HG02973 (cell line): ENCODE data around the gene ACOX1.

Experiments used
- ATAC-seq: cut with Tn5 transposase; IDR thresholded peaks from one replicate; pipeline ENCODE4 v1.9.1; 2021; ENCODE audit warnings: moderate library complexity; ENCODE audit not compliant: unreplicated experiment

The ACOX1 gene

DNA sequence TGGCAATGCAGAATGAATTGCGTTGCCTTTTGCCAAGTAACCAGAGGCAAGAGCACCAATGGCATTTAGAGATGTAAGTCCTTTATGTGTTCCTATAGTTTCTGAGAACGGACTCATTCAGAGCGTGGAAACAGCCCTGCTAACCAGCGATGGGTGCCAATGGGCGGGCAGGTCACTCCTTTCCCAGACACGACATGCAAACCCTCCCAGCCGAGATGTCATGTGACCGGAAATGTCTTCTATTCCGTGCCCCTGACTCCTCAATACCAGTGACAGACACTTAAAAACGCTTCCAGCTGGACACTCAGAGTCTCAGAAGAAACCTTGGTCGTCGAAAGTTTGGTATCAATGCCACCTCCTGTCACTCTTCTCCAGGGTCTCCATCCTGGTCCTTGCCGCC, 41.3 kb downstream of the ACOX1 start:
- no peak for ATAC-seq

DNA sequence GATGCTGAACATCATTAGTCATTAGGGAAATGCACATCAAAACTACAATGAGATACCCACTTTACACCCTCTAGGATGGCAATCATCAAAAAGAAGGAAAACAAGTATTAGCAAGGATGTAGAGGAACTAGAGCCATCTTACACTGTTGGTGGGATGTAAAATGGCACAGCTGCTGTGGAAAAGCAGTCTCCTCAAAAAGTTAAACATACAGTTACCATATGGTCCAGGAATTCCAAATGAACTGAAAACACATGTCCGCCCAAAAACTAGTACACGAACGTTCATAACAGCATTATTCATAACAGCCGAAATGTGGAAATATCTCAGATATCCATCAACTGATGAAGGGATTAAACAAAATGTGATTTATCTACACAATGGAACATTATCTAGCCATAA, 45.2 kb downstream of the ACOX1 start:
- ATAC-seq = no peak

GRCh38 chr17:75932852-75933251, 46.1 kb downstream of the ACOX1 start:
- no peak for ATAC-seq

- ATAC-seq = no peak
Measured at GRCh38 chr17:75931062-75931461, 47.9 kb downstream of the ACOX1 start.

- no peak for ATAC-seq
Measured at GRCh38 chr17:75927286-75927922, 51.6 kb downstream of the ACOX1 start.

DNA sequence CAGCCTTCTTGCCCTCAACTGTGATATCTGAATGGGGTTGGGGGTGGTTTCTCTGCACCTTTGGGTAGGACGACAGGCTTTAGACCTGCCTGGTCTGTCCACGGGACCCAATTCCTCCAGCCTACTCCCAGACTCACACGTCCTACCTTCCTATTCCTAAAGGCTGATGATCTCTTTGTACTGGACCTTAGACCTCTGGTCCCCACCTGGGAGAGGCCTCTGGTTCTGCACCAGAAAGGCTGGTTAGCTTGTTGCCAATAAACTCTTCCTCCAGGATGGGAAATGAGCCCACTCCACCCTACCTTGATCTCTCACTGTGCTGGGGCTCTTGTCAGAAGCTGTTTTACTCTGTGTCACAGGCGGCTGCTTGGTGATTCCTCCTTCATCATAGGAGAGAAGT, 52.5 kb downstream of the ACOX1 start:
- ATAC-seq = no peak

DNA sequence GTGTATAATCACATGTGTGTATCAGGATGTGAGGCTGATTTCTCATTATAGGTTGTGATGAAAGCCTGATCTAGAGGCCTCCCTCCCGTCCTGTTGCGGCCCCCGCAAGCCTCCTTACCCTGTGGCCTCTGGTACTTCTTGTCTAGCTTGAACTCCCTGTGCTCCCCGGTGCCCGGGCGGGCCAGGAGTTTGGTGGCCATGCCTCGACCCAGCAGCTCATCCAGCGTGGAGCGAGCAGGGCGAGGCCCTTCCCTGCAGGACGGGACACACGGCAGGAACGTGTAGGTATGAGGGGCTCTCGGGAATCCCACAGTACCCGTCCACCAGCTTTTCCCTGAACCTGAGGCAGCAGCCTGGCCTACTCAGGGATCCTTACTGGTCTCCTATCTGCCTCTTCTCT, 53.1 kb downstream of the ACOX1 start:
- ATAC-seq = no peak

- no peak for ATAC-seq
Measured at GRCh38 chr17:75925103-75925502, 53.9 kb downstream of the ACOX1 start.

DNA sequence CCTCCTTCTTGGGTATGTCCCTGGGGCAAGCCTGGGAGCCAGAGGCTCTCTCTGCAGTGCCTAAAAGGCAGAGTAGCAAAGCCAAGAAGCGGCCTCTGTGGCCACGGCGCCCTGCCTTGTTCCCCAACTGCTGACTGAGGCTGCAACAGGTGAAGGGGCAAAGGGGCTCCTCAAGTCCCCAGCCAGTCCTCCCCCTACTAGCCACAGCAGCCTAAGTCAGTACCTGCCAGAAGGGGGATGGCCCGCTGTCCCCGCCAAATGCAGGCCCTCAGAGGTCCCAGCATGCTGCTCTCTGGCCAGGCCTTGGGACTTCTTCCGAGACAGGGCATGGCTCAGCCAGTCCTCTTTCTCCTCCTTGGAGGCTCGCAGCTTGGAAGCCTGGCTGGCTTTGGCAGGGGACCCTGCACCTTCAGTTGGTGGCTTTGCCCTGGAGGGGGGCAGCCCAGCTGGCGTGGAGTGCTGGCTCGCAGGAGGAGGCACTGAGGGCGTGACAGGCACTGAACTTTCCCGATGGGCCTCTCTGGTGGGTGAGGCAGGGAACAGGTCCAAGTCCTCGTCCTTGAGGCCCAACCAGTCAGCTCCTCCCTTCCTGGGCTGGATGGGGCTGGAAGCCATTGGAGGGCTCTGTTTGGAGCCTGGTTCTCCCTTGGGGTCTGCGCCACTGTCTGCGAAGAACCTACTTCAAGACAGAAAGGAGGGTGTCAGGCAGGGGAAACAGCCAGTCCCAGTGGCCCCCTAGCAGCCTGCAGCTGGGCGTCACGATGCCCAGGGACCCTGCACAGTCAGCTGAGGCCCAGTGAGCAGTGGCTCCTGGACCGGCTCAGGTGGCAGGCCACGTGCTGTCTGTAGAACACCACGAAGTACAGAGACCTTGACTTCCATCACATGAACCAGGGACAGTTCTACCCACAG, 55.7 kb downstream of the ACOX1 start:
- ATAC-seq = no peak

DNA sequence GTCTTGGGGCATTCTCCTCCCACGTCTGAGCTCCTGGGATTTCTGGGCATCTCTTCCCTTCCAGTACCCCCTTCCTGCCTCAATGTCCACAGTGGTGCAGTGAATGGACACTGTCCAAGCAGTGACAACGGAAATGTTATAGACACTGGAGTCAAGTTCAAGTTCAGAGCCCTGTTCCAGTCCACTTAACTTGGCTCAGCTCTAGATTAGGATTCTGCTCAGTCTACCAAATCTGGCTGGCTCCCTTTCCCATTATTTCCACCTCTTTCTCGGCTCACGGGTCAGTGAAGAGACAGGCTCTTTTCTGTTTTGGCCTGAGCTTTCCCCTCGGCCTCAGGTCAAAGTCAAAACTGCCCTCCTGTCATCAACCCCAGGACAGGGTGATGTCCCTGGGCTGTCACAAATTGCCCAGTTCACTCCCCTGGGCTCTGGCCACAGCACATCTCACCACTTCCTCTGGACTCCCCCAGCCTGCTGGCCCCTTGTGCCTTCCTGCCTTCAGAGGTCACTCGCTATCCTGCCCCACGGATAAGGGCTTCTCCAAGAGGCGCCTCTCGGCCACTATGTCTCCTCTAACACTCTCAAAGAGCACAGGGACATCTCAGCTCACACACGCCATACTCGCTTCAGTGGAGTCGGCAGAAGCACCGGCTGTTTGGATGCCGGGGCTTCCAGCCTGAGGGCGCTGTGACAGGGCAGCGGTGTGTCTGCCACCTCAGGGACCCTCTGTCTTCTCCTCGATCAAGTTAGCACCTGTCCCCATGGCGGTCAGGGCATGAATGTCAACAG, 56.6 kb downstream of the ACOX1 start:
- ATAC-seq = no peak

DNA sequence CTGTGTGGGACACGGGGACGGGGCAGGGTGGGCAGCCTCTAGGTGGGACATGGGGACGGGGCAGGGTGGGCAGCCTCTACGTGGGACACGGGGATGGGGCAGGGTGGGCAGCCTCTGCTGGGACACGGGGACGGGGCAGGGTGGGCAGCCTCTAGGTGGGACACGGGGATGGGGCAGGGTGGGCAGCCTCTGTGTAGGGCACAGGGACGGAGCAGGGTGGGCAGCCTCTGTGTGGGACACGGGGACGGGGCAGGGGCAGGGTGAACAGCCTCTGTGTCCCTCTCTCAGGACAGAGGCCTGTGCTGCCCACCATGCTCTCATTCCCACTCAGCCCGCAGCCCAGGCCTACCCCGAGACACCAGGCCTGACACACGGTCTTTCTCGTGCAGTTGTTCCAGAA, 57.4 kb downstream of the ACOX1 start:
- ATAC-seq = no peak

- ATAC-seq = no peak
Measured at GRCh38 chr17:75920045-75920560, 58.9 kb downstream of the ACOX1 start.

DNA sequence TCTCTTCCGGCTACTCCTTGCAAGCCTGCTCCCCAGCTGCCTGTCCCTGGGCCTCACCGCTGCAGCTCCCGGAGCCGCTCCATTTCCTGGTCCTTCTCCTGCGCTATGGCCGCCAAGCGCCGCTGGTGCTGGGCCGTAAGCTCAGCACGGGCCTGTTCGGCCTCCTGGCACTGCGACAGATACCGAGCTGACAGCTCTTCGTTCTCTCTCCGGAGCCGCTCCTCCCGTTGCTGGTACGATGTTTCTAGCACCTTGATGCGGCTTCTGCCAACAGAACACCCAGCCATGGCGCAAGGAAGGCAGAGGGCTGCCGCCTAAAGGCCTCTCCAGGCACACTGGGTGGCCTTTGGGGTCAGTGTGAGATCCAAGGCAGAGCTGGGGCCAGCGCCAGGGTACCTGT, 59.4 kb downstream of the ACOX1 start:
- ATAC-seq = no peak

- no peak for ATAC-seq
Measured at GRCh38 chr17:75917917-75918445, 61.0 kb downstream of the ACOX1 start.

- no peak for ATAC-seq
Measured at GRCh38 chr17:75917141-75917916, 61.6 kb downstream of the ACOX1 start.

DNA sequence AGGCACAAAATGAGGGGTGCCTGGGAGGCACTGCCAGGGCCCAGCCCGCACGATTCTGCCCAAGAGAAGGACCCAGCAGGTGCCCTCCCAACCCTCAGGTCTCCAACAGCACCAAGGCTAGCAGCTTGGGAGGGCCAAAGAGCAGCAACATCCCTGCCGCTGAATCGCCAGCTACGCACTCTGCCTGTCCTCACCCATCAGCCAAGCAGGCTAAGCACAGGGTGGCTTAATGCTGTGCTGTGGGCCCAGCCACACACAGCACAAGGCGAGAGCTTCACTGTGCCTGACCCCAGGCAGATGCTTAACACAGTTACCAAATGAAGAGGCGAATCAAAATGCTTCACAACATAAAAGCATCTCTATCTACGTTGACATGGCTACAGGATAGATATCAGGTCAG, 63.7 kb downstream of the ACOX1 start:
- no peak for ATAC-seq

DNA sequence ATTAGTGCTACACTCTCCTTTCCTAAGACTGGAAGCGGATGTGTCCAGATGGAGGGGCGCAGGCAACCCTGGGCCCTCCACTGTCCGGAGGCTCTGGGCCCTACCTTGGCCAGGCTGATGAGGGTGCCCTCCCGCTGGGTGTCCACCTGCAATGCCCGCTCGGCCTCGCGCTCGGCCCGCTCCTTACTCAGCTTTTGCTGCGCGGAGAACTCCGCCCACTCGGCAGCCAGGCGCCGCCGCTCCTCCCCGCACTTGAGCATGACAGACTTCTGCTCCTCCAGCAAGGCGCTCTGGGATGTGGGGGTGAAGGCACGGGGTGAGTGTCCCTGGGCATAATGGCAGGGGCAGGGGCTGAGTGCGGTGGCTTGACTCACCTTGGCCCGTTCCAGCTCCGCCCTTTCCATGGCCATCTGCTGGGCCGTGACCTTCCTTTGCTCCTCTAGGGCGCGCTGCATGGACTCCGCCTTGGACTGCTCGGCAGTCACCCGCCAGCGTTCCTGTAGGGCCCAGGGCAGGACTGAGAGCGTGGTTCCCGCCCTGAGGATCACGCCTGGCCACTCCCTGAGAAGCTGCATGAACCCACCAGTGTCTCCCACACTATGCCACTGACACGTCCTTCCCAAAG, 64.2 kb downstream of the ACOX1 start:
- ATAC-seq = no peak

GRCh38 chr17:75913537-75914210, 65.3 kb downstream of the ACOX1 start:
- no peak for ATAC-seq

DNA sequence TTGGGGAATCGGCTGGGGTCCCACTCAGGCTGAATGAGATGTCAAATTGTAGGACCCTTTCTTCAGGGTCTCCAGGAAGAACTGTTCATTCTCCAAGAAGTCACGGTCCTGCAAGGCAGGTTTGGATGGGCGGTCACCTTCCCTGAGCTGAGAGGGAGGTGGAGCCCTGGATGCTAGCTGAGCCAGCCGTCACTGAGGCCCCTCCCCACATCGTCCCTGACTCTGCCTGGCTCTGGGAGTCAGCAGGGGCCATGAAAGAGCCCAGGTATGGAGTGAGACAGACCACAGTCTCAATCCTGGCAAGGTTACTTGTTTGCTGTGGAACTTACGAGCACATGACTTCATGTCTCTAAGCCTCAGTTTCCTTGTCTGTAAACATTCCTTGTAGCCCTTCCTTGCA, 68.3 kb downstream of the ACOX1 start:
- no peak for ATAC-seq
